NCI-H146 (cell line): ENCODE results near the gene RGCC.
"Not testable (repeated sequence)": the region's sequence is repeated elsewhere in the genome, so short reads cannot be mapped to it uniquely, and the experiment has no call there.

ENCODE experiments used
- DNase-seq: peaks from one replicate; lab custom pipeline; 2025; lab: John Stamatoyannopoulos, UW

RGCC gene

GRCh38 chr13:41490371-41491015, 33.1 kb downstream of the RGCC start:
- no peak for DNase-seq

- no peak for DNase-seq
Measured at GRCh38 chr13:41491436-41491835, 34.1 kb downstream of the RGCC start.

GRCh38 chr13:41492432-41493260, 35.3 kb downstream of the RGCC start:
- DNase-seq: no peak

- no peak for DNase-seq
Measured at GRCh38 chr13:41494202-41494601, 36.9 kb downstream of the RGCC start.

- no peak for DNase-seq
Measured at GRCh38 chr13:41495044-41495443, 37.7 kb downstream of the RGCC start.

GRCh38 chr13:41496420-41497234, 39.3 kb downstream of the RGCC start:
- DNase-seq: no peak

- DNase-seq: no peak
Measured at GRCh38 chr13:41497436-41497835, 40.1 kb downstream of the RGCC start.

GRCh38 chr13:41499452-41499851, 42.1 kb downstream of the RGCC start:
- no peak for DNase-seq

- no peak for DNase-seq
Measured at GRCh38 chr13:41500511-41500910, 43.2 kb downstream of the RGCC start.

- DNase-seq: no peak
Measured at GRCh38 chr13:41501281-41501680, 43.9 kb downstream of the RGCC start.

- DNase-seq: no peak
Measured at GRCh38 chr13:41502031-41502430, 44.7 kb downstream of the RGCC start.

GRCh38 chr13:41502673-41503072, 45.3 kb downstream of the RGCC start:
- no peak for DNase-seq

- DNase-seq: no peak
Measured at GRCh38 chr13:41503356-41503755, 46.0 kb downstream of the RGCC start.

GRCh38 chr13:41504657-41505056, 47.3 kb downstream of the RGCC start:
- not testable (repeated sequence) for DNase-seq

- no peak for DNase-seq
Measured at GRCh38 chr13:41505209-41505835, 48.0 kb downstream of the RGCC start.

GRCh38 chr13:41506312-41506711, 49.0 kb downstream of the RGCC start:
- DNase-seq: no peak

- DNase-seq: no peak
Measured at GRCh38 chr13:41509971-41510370, 52.6 kb downstream of the RGCC start.

- no peak for DNase-seq
Measured at GRCh38 chr13:41511827-41512226, 54.5 kb downstream of the RGCC start.

- no peak for DNase-seq
Measured at GRCh38 chr13:41512441-41512840, 55.1 kb downstream of the RGCC start.

- DNase-seq: no peak
Measured at GRCh38 chr13:41513600-41513999, 56.2 kb downstream of the RGCC start.

- no peak for DNase-seq
Measured at GRCh38 chr13:41514853-41515395, 57.6 kb downstream of the RGCC start.
